ENCODE data around the gene ARPC5L. TPM values are rescaled to one million over a fixed set of nuclear protein-coding genes. Genes with fewer than 3 reads are reported as not detected.

The ARPC5L gene
- total and polyA plus RNA-seq, 9 of the 15 experiments (the other 6 are each of a cell fraction or from before 2014, with no cell fraction given): 25.4 to 113 (median 63.8) TPM

DNA sequence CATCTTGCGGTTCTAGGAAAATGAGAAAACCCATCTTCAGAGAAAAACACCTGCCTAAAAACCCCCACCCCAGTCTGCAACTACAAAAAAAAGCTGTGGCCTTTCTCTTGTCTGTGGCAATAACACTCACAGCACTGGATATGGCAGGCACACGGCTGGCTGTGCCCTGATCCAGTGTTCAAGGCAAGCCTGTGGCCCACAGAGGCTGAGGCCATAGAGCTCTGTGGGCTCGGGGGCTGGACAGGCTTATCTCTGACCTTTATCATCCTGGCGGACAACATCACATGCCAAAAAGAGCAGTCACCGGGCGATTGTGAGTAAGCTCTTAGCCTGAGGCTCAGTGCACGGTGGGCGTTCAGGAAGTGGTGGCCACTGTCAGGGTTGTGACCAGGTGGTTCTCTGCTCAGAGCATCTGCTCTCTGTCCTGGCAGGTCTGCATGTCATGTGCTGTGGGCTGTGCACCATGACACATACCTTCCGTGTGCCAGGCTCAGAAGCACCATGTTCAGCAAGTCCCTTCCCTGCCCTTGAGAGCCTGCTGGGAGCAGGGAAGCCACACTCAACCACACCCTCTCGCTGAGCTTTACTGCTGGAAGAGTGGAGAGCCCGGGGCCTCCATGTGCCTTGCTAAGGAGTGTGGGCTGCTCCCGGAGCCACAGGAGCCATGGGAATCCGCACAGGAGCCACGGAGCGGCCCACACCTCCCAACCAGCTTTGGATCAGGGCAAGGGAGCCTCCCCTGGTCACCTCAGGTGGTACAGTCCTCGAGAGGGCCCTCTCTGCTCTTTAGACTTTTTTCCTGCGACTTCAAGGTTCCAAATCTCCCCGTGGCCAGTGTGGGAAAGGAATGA, 43.3 kb upstream of the ARPC5L start (continued):
- TF ChIP-seq ATF1 (CRISPR knock-in tag; IDR thresholded peaks at IDR 0.05) (no peak), ATF1 (tag; IDR thresholded peaks at IDR 0.05) (peak; percentile 33; the same call in 1 of the 2 replicates), KLF16 (IDR thresholded peaks at IDR 0.05) (no peak), SRSF1 (IDR thresholded peaks at IDR 0.05; ENCODE audit: low read depth, low read length) (no peak), U2AF2 (optimal IDR thresholded peaks at IDR 0.05; ENCODE audit: low read depth, low read length) (no peak), JUNB (CRISPR knock-in tag; conservative IDR thresholded peaks at IDR 0.05) (no peak), PHF8 (IDR thresholded peaks at IDR 0.05; ENCODE audit: borderline replicate concordance, low read length) (no peak), DACH1 (IDR thresholded peaks at IDR 0.05; ENCODE audit: partially characterized antibody) (no peak), OTX1 (CRISPR knock-in tag; IDR thresholded peaks at IDR 0.05) (0 out of 2 replicates have a peak, but pooled peaks have one; percentile 4), TCF7L2 (IDR thresholded peaks at IDR 0.05; ENCODE audit: low read depth, low read length) (0 out of 2 replicates have a peak, but pooled peaks have one; percentile 22), ZNF696 (CRISPR knock-in tag; conservative IDR thresholded peaks at IDR 0.05) (no peak), PHB (CRISPR knock-in tag; IDR thresholded peaks at IDR 0.05) (no peak), ZNF316 (IDR thresholded peaks at IDR 0.05) (no peak), ZBTB17 (CRISPR knock-in tag; IDR thresholded peaks at IDR 0.05) (0 out of 2 replicates have a peak, but pooled peaks have one; percentile 30), ATF7 (IDR thresholded peaks at IDR 0.05) (peak; percentile 44; the same call in 1 of the 2 replicates), ZKSCAN3 (CRISPR knock-in tag; IDR thresholded peaks at IDR 0.05) (no peak), ZNF785 (CRISPR knock-in tag; IDR thresholded peaks at IDR 0.05) (no peak)
- TF ChIP-seq, protein P1, sequence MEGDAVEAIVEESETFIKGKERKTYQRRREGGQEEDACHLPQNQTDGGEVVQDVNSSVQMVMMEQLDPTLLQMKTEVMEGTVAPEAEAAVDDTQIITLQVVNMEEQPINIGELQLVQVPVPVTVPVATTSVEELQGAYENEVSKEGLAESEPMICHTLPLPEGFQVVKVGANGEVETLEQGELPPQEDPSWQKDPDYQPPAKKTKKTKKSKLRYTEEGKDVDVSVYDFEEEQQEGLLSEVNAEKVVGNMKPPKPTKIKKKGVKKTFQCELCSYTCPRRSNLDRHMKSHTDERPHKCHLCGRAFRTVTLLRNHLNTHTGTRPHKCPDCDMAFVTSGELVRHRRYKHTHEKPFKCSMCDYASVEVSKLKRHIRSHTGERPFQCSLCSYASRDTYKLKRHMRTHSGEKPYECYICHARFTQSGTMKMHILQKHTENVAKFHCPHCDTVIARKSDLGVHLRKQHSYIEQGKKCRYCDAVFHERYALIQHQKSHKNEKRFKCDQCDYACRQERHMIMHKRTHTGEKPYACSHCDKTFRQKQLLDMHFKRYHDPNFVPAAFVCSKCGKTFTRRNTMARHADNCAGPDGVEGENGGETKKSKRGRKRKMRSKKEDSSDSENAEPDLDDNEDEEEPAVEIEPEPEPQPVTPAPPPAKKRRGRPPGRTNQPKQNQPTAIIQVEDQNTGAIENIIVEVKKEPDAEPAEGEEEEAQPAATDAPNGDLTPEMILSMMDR (IDR thresholded peaks at IDR 0.05 in 2 of 3, conservative IDR thresholded peaks at IDR 0.05 in 1 of 3; ENCODE audit: insufficient read depth in 2 of 3, low read depth in 1 of 3, low read length in 3 of 3): peak in 1 of 3 experiments; percentile 26; a peak in 2 of 6 replicates
- TF ChIP-seq, protein P2, sequence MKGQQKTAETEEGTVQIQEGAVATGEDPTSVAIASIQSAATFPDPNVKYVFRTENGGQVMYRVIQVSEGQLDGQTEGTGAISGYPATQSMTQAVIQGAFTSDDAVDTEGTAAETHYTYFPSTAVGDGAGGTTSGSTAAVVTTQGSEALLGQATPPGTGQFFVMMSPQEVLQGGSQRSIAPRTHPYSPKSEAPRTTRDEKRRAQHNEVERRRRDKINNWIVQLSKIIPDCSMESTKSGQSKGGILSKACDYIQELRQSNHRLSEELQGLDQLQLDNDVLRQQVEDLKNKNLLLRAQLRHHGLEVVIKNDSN (CRISPR knock-in tag; IDR thresholded peaks at IDR 0.05): peak; percentile 15; the same call in 1 of the 2 replicates
- TF ChIP-seq, protein P3, sequence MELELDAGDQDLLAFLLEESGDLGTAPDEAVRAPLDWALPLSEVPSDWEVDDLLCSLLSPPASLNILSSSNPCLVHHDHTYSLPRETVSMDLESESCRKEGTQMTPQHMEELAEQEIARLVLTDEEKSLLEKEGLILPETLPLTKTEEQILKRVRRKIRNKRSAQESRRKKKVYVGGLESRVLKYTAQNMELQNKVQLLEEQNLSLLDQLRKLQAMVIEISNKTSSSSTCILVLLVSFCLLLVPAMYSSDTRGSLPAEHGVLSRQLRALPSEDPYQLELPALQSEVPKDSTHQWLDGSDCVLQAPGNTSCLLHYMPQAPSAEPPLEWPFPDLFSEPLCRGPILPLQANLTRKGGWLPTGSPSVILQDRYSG (tag; conservative IDR thresholded peaks at IDR 0.05; ENCODE audit: low read depth): no peak
- TF ChIP-seq, protein P4, sequence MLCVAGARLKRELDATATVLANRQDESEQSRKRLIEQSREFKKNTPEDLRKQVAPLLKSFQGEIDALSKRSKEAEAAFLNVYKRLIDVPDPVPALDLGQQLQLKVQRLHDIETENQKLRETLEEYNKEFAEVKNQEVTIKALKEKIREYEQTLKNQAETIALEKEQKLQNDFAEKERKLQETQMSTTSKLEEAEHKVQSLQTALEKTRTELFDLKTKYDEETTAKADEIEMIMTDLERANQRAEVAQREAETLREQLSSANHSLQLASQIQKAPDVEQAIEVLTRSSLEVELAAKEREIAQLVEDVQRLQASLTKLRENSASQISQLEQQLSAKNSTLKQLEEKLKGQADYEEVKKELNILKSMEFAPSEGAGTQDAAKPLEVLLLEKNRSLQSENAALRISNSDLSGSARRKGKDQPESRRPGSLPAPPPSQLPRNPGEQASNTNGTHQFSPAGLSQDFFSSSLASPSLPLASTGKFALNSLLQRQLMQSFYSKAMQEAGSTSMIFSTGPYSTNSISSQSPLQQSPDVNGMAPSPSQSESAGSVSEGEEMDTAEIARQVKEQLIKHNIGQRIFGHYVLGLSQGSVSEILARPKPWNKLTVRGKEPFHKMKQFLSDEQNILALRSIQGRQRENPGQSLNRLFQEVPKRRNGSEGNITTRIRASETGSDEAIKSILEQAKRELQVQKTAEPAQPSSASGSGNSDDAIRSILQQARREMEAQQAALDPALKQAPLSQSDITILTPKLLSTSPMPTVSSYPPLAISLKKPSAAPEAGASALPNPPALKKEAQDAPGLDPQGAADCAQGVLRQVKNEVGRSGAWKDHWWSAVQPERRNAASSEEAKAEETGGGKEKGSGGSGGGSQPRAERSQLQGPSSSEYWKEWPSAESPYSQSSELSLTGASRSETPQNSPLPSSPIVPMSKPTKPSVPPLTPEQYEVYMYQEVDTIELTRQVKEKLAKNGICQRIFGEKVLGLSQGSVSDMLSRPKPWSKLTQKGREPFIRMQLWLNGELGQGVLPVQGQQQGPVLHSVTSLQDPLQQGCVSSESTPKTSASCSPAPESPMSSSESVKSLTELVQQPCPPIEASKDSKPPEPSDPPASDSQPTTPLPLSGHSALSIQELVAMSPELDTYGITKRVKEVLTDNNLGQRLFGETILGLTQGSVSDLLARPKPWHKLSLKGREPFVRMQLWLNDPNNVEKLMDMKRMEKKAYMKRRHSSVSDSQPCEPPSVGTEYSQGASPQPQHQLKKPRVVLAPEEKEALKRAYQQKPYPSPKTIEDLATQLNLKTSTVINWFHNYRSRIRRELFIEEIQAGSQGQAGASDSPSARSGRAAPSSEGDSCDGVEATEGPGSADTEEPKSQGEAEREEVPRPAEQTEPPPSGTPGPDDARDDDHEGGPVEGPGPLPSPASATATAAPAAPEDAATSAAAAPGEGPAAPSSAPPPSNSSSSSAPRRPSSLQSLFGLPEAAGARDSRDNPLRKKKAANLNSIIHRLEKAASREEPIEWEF (CRISPR knock-in tag; IDR thresholded peaks at IDR 0.05): no peak
